Measurements from ENCODE around the gene STK24. TPM values are rescaled to one million over a fixed set of nuclear protein-coding genes. Genes with fewer than 3 reads are reported as not detected.
A peak's percentile ranks its signal among the peaks of the same experiment; 100 is the strongest.
"Not testable (repeated sequence)": the region's sequence is repeated elsewhere in the genome, so short reads cannot be mapped to it uniquely, and the experiment has no call there.

The STK24 gene
- total RNA-seq = 127 and 136 TPM in 2 replicates

DNA sequence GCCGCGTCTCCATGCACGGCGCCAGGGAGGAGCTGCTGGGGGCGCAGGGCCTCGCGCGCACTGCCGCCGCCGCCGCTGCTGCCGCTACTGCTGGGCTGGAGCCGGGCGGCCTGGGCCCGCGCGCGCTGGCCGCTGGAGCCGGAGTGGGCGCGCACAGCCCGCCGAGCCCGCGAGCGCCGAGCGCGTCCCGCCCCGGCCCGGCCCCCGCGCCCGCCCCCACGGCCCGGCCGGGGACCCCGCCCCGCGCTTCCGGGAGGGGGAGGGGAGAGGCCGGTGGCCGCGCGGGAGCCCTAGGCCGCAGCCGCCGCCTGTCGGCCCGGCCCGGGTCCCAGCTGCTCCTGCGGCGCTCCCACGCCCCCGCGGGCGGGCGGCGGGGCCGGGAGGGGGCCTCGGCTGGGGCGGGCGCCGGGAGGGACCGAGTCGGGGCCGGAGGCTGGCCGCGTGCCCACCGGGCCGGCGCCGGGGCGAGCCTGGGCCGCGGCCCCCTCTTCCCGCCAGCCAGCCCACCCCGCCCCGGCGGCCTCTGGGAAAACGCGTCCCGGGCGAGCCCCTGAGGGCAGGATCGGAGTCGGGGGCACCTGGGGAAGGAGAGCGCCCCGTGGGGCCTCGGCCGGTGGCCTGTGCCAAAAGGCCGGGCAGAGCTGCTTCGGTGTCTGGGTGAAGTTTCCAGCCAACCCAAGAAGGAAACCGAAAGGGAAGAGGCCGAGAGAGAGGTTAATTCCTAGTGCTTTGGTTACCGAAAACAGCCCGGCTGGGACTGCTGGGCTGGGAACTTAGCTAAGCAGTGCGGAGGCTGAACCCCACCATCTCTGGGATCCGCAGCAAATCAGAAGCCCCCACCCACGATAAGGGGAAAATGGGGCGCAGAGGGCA lies at the start of gene STK24:
STK24 (minus strand) TSS at position 145 of the 873 bp plus-strand sequence. CDS start 321 bp downstream, outside the sequence.
- peaks cover 16% of the 10 kb centered on the region for H3K36me3 Mint-ChIP-seq (ENCODE audit: low read depth)
- H3K4me1 Mint-ChIP-seq = peaks cover 43% of the 10 kb centered on the region
- intact Hi-C loops (cut with micrococcal nuclease) = loop anchor here (1.0 to 10.0 kb wide), 4 partner anchors 19 to 638 kb away; no protein-coding TSS in a partner anchor
- H3K9me3 Mint-ChIP-seq = no peaks in the 10 kb centered on the region
- H3K4me3 Mint-ChIP-seq = peak within 1 kb of the TSS; percentile 98
- peak within 1 kb of the TSS; percentile 94 for H3K27ac Mint-ChIP-seq
- H3K27me3 Mint-ChIP-seq = no peaks in the 10 kb centered on the region
- peak; percentile 92 for DNase-seq

DNA sequence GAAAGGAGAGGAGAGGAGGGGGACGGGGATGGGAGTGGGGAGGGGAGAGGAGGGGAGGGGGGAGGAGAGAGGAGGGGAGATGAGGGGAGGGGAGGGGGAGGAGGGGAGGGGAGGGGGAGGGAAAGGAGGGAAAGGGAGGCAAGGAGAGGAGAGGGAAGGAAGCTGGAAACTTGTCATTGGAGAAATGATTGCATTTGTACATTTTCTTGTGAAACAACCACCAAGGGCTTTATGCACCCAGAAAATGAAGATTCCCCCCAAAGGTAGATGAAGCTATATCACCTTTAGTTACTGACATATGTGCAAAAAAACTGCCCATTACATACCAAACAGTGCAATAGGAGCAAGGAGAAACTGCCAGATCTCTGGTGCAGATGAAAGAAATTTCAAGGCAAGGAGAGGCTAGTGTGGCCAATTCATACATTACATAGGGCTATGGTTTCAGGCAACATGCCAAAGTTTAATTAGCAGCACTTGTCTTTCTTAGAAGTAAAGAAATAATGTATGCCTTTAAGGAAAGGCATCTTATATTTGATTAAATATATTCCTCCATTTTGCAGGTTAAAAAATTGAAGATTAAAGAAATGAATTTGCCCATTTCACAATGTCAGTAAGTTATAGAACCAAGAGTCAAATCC lies 49.5 kb upstream of the STK24 start:
- intact Hi-C loops (cut with micrococcal nuclease) = no loop called here
- no peak overlapping the region for H3K4me3 Mint-ChIP-seq
- H3K27ac Mint-ChIP-seq = no peak overlapping the region

DNA sequence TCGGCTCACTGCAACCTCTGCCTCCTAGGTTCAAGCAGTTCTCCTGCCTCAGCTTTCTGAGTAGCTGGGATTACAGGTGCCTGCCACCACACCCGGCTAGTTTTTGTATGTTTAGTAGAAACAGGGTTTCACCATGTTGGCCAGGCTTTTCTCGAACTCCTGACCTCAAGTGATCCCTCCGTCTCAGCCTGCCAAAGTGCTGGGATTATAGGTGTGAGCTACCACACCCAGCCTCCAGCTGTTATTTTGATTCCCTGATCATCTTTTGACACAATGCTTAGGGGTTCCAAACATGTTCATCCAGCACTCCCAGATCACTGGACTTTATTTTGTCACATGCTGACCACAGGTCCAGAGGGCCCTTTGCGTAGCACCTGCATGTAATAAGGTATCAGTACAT lies 47.7 kb upstream of the STK24 start:
- H3K9me3 Mint-ChIP-seq; intact Hi-C loops (cut with micrococcal nuclease); DNase-seq; H3K4me1 Mint-ChIP-seq; H3K36me3 Mint-ChIP-seq (ENCODE audit: low read depth); H3K27ac Mint-ChIP-seq; H3K4me3 Mint-ChIP-seq: not testable (repeated sequence)
- H3K27me3 Mint-ChIP-seq = peaks cover 12% of the 10 kb centered on the region

More for the DNA sequence above, 49.5 kb upstream of the STK24 start:
- H3K9me3 Mint-ChIP-seq = no peaks in the 10 kb centered on the region
- peaks cover 11% of the 10 kb centered on the region for H3K27me3 Mint-ChIP-seq
- no peaks in the 10 kb centered on the region for H3K36me3 Mint-ChIP-seq (ENCODE audit: low read depth)
- no peaks in the 10 kb centered on the region for H3K4me1 Mint-ChIP-seq
- no peak for DNase-seq

DNA sequence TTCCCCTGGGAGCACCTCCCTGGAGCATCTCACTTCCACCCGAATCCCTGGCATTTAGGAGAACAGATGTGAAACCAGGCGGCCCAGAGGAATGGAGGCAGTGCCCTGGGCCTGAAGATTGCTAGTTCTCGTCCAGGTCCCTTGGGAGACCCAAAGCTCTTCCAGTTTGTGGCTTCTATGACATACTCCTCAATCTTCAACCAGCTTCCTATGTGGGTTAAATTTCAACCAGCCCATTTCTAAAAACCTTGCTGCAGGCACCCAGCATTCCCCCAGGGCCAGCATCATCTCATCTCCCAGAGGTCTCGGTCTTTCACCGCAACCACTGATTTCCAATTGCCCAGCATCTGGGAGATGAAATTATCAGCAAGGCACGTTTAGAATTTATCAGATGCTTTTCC lies 46.0 kb upstream of the STK24 start:
- no peak for DNase-seq
- intact Hi-C loops (cut with micrococcal nuclease) = no loop called here
- Mint-ChIP-seq H3K27ac (no peak overlapping the region), H3K36me3 (ENCODE audit: low read depth) (no peaks in the 10 kb centered on the region), H3K27me3 (peaks cover 8% of the 10 kb centered on the region), H3K4me3 (no peak overlapping the region), H3K9me3 (no peaks in the 10 kb centered on the region), H3K4me1 (no peaks in the 10 kb centered on the region)

DNA sequence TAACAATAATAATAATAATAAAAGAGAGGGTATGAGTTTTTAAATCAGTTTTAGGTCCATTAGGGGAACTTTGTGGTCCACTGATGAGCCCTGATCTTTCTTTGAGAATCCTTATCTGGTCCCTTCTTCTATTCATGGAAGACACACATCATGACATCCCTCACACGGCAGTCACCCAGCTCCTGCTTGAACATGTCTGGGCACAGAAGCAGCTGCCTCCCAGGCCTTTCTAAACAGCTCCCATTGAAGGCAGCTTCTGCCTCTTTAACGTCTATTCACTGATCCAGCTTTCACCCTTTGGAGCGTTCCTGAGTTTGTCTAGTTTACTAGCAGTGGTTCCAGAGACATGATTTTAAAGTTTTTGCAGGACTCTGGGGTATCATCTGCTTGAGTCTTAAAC lies 42.6 kb upstream of the STK24 start:
- H3K36me3 Mint-ChIP-seq (ENCODE audit: low read depth) = no peaks in the 10 kb centered on the region
- intact Hi-C loops (cut with micrococcal nuclease) = no loop called here
- H3K4me1 Mint-ChIP-seq = no peaks in the 10 kb centered on the region
- H3K4me3 Mint-ChIP-seq = no peak overlapping the region
- H3K9me3 Mint-ChIP-seq = no peaks in the 10 kb centered on the region
- no peak overlapping the region for H3K27ac Mint-ChIP-seq
- peaks cover 6% of the 10 kb centered on the region for H3K27me3 Mint-ChIP-seq
- DNase-seq = no peak

DNA sequence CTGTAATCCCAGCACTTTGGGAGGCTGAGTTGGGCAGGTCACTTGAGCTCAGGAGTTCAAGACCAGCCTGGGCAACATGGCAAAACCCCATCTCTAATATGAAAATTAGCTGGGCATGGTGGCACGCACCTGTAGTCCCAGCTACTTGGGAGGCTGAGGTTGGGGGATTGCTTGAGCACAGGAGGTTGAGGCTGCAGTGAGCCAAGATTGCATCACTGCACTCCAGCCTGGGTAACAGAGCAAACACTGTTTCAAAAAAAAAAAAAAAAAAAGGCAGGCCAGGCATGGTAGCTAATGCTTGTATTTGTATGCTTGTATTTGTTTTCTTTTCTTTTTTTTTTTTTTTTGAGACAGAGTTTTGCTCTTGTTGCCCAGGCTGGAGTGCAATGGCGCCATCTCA lies 38.7 kb upstream of the STK24 start:
- DNase-seq; H3K9me3 Mint-ChIP-seq; H3K4me1 Mint-ChIP-seq; H3K27ac Mint-ChIP-seq; H3K36me3 Mint-ChIP-seq (ENCODE audit: low read depth); intact Hi-C loops (cut with micrococcal nuclease); H3K4me3 Mint-ChIP-seq: not testable (repeated sequence)
- H3K27me3 Mint-ChIP-seq = peaks cover 19% of the 10 kb centered on the region

DNA sequence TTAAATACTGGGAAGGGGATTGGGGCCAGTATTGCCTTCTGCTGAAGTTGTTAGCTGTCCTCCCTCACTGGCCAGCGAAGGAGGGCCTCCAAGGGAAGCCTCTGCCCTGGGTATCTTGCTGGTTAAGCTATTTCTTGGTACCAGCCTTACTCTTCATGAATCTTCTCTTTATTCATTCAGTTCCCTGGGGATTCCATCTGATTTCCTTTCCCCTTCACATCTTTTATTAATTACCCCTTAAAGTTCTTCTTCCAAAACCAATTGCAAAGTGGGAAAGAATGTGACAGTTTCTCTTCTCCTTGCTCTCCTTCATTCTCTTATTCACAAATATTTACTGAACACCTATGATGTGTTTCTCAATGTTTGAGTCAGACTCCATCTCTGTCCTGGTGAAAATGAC lies 36.7 kb upstream of the STK24 start:
- Mint-ChIP-seq H3K27ac (no peak overlapping the region), H3K9me3 (no peaks in the 10 kb centered on the region), H3K4me3 (no peak overlapping the region), H3K4me1 (no peaks in the 10 kb centered on the region), H3K27me3 (peaks cover 19% of the 10 kb centered on the region), H3K36me3 (ENCODE audit: low read depth) (no peaks in the 10 kb centered on the region)
- intact Hi-C loops (cut with micrococcal nuclease) = no loop called here
- no peak for DNase-seq

DNA sequence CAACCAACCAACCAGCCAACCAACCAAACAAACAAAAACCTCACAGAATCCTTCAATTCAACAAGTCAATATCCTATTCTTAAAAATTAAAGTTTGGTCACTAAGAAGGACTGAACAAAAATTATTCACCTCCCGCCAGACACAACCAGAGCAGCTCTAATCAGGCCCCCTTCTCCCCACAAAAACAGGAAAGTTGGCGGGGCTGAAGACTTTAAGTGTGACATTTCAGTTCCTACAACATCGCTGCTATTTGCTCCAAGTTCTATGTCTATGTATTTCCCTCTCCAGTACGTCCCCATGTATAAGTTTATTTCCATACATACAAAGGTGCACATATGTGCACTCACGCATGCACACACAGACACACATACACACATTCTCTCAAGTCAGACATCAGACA lies 32.8 kb upstream of the STK24 start:
- H3K27ac Mint-ChIP-seq = no peak overlapping the region
- H3K36me3 Mint-ChIP-seq (ENCODE audit: low read depth) = no peaks in the 10 kb centered on the region
- no peaks in the 10 kb centered on the region for H3K9me3 Mint-ChIP-seq
- no peak for DNase-seq
- H3K4me1 Mint-ChIP-seq = no peaks in the 10 kb centered on the region
- intact Hi-C loops (cut with micrococcal nuclease) = no loop called here
- no peak overlapping the region for H3K4me3 Mint-ChIP-seq
- H3K27me3 Mint-ChIP-seq = peaks cover 19% of the 10 kb centered on the region

DNA sequence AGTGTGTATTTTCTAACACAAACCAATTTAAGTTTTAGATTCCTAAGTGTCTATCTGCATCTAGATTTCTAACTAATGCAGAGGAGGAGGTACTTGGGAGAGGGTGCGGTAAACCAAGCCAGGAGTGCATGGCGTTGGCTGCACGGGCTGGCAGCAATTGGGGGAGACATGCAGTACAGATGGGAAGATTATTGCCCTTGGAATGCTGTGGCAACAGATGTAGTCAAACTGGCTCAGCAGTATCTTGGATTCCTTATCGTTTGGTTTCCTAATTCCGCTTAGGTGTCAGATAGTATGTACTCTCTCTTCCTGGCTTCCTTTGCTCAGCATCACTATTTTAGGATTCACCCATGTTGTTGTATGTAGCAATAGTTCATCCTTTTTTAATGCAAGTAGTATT lies 29.4 kb upstream of the STK24 start:
- no peaks in the 10 kb centered on the region for H3K36me3 Mint-ChIP-seq (ENCODE audit: low read depth)

DNA sequence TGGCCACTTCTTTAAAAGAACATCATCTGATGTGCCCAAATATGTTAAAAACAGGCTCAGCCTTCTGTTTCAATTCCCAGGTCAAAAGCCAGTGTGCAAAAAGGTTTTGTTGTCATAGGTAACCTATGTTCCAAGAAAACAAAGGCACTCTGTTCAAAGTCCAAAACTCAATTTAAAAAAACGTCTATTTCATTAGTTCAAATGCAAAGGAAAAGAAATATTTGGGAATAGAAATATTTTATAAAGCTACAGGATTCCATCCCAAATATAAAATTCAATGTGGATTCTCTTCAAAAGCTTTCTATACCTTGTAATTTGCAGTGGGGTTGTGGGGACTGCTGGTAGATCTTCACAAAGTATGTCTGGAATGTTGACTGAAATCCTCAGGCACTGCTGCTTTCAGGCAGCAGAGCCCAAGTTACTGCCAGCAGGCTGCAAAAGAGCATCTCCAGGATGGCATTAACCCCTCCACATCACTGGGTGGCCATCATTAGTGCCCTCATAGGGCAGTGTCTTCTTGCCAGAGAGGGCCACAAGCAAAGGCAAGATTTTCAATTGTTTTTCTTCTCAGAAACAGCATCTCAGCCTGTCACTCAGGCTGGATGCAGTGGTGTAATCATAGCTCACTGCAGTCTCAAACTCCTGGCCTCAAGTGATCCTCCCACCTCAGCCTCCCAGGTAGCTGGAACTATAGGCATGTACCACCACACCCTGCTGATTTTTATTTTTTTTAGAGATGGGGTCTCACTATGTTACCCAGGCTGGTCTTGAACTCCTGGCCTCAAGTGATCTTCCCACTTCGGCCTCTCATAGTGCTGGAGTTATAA lies 22.8 kb upstream of the STK24 start:
- H3K4me1 Mint-ChIP-seq = peaks cover 14% of the 10 kb centered on the region
- no peak for DNase-seq
- no peak overlapping the region for H3K4me3 Mint-ChIP-seq
- no peaks in the 10 kb centered on the region for H3K36me3 Mint-ChIP-seq (ENCODE audit: low read depth)
- peaks cover 10% of the 10 kb centered on the region for H3K9me3 Mint-ChIP-seq
- intact Hi-C loops (cut with micrococcal nuclease) = loop anchor here (5.0 kb wide), 1 partner anchor 63 kb away; no protein-coding TSS in a partner anchor
- peaks cover 12% of the 10 kb centered on the region for H3K27me3 Mint-ChIP-seq
- H3K27ac Mint-ChIP-seq = no peak overlapping the region

More for the DNA sequence above, 29.4 kb upstream of the STK24 start:
- Mint-ChIP-seq H3K27ac (no peak overlapping the region), H3K4me3 (no peak overlapping the region), H3K9me3 (no peaks in the 10 kb centered on the region), H3K4me1 (no peaks in the 10 kb centered on the region), H3K27me3 (peaks cover 7% of the 10 kb centered on the region)
- DNase-seq = no peak
- intact Hi-C loops (cut with micrococcal nuclease) = no loop called here

DNA sequence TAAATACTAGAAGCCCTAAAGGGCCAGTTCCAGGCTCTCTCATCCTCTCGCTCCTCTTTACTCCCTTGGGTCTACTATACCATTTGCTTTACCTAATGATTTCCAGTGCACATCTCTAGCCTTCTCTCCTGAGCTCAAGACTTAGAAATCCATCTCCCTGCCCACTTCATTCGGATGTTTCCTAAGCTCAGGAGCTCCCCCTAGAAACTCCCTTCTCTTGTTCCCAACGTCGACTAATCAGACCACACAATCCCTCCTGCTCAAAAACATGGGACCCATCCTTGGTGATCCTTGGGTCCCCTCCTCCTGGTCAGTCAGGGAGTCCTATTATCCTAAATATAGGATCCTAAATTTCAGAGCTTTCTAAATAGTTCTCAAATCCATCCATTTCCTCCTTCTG lies 21.1 kb upstream of the STK24 start:
- intact Hi-C loops (cut with micrococcal nuclease) = loop anchor here (5.0 kb wide), 1 partner anchor 64 kb away; no protein-coding TSS in a partner anchor
- peaks cover 14% of the 10 kb centered on the region for H3K4me1 Mint-ChIP-seq
- peak overlapping the region; percentile 51 for H3K27ac Mint-ChIP-seq

DNA sequence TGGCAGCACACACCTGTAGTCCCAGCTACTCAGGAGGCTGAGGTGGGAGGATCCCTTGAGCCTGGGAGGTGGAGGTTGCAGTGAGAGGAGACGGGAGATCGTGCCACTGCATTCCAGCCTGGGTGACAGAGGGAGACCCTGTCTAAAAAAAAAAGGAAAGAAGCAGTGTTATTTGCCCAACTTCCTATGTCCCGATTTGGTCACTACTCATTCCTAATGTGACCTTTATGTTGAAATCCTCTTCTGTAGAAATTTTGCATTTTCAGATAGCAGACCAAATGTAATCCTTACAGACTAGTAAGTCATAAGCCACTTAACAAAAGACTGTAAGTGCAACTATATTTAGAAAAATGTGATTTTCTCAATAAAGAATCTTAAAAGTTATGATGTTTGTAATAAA lies 18.2 kb upstream of the STK24 start:
- Mint-ChIP-seq H3K27me3 (peaks cover 2% of the 10 kb centered on the region), H3K27ac (no peak overlapping the region), H3K9me3 (peaks cover 10% of the 10 kb centered on the region), H3K4me3 (no peak overlapping the region), H3K4me1 (peaks cover 14% of the 10 kb centered on the region), H3K36me3 (ENCODE audit: low read depth) (no peaks in the 10 kb centered on the region)
- intact Hi-C loops (cut with micrococcal nuclease) = loop anchor here (5.0 kb wide), 1 partner anchor 67 kb away; no protein-coding TSS in a partner anchor
- DNase-seq = no peak

More for the DNA sequence above, 21.1 kb upstream of the STK24 start:
- Mint-ChIP-seq H3K4me3 (no peak overlapping the region), H3K36me3 (ENCODE audit: low read depth) (no peaks in the 10 kb centered on the region), H3K9me3 (peaks cover 10% of the 10 kb centered on the region), H3K27me3 (peaks cover 12% of the 10 kb centered on the region)
- DNase-seq = no peak

DNA sequence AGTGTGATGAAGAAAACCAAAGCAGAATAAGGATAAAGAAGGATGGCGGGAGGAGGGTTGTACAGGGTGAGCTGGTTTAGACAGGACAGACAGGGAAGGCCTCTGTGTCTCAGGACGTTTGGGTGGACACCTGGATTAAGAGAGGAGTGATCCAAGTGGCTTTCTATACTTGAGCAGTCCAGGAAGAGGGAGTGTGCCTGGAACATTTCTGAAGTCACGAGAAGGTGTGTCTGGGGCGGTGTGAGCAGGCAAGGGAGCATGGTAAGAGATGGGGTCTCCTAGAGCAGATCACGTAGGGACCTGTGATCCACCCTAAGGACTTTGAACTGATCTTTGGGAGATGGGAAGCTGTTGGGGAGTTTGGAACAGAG lies 15.4 kb upstream of the STK24 start:
- peaks cover 9% of the 10 kb centered on the region for H3K9me3 Mint-ChIP-seq
- H3K4me1 Mint-ChIP-seq = peaks cover 11% of the 10 kb centered on the region
- no peak overlapping the region for H3K27ac Mint-ChIP-seq
- no peak for DNase-seq
- no peaks in the 10 kb centered on the region for H3K36me3 Mint-ChIP-seq (ENCODE audit: low read depth)
- intact Hi-C loops (cut with micrococcal nuclease) = no loop called here
- no peak overlapping the region for H3K4me3 Mint-ChIP-seq
- no peaks in the 10 kb centered on the region for H3K27me3 Mint-ChIP-seq

All from activated CD4-positive, alpha-beta T cell treated with anti-CD3 and anti-CD28 coated beads, Interleukin-2, amount 10 ng/mL, durations not matched to agents 24 days and 14 days (primary cell).